H1 (cell line): ENCODE results near the gene SAE1. TPM values are rescaled to one million over a fixed set of nuclear protein-coding genes. Genes with fewer than 3 reads are reported as not detected.
A peak's percentile ranks its signal among the peaks of the same experiment; 100 is the strongest.

Source experiments
- BCL11A ChIP-seq, 2 experiments: IDR thresholded peaks; one replicate each; pipeline ENCODE4 v1.6.1; 2011; ENCODE audit warnings: low read depth in 2 of 2, low read length in 2 of 2, mild to moderate bottlenecking in 2 of 2
- BRCA1 ChIP-seq: IDR thresholded peaks from 2 replicates; pipeline ENCODE4 v1.6.1; 2012; ENCODE audit warnings: low read depth, low read length, improper control_type of control experiment
- CBX8 ChIP-seq: fragments of 300-800, 300-1000 bp; sonication (generic); IDR thresholded peaks from 2 replicates; pipeline ENCODE4 v1.7.1; 2016; ENCODE audit warnings: low read depth, low read length, borderline replicate concordance
- CHD2 ChIP-seq: IDR thresholded peaks from 2 replicates; pipeline ENCODE4 v1.6.1; 2012; ENCODE audit warnings: low read length, improper control_type of control experiment
- CTBP2 ChIP-seq: IDR thresholded peaks from 2 replicates; pipeline ENCODE4 v1.7.0; 2011; ENCODE audit warnings: borderline replicate concordance, mild to moderate bottlenecking, moderate library complexity, mixed read lengths, low read length; ENCODE audit not compliant: insufficient read depth, insufficient read length
- EP300 ChIP-seq, 2 experiments: IDR thresholded peaks; 1 replicate in 1 of 2; 2 replicates in 1 of 2; pipeline ENCODE4 v1.6.1; 2011 to 2012; ENCODE audit warnings: low read depth in 2 of 2, low read length in 2 of 2, mild to moderate bottlenecking in 2 of 2, borderline replicate concordance in 1 of 2, inconsistent platforms in 1 of 2, moderate library complexity in 1 of 2
- FOSL1 ChIP-seq: IDR thresholded peaks from 2 replicates; pipeline ENCODE4 v1.6.1; 2011; ENCODE audit warnings: mild to moderate bottlenecking, low read depth, low read length, moderate library complexity; ENCODE audit not compliant: insufficient read depth
- GTF2F1 ChIP-seq: IDR thresholded peaks from 2 replicates; pipeline ENCODE4 v1.6.1; 2012; ENCODE audit warnings: low read depth, low read length, improper control_type of control experiment, borderline replicate concordance
- HDAC6 ChIP-seq: IDR thresholded peaks from one replicate; pipeline ENCODE4 v1.7.1; 2012; ENCODE audit warnings: low read depth, mild to moderate bottlenecking, inconsistent platforms, low read length, moderate library complexity
- KDM1A ChIP-seq: fragments of 200-600, 300-600 bp; sonication (generic); IDR thresholded peaks from 2 replicates; pipeline ENCODE4 v1.7.1; 2016; ENCODE audit warnings: mild to moderate bottlenecking, low read length, borderline replicate concordance
- NANOG ChIP-seq: IDR thresholded peaks from 2 replicates; pipeline ENCODE4 v1.6.1; 2011; ENCODE audit warnings: low read length, low read depth, mild to moderate bottlenecking, inconsistent platforms; ENCODE audit not compliant: insufficient read depth, poor library complexity, severe bottlenecking
- RFX5 ChIP-seq: IDR thresholded peaks from 2 replicates; pipeline ENCODE4 v1.6.1; 2011; ENCODE audit warnings: low read depth, low read length, improper control_type of control experiment, borderline replicate concordance
- SIN3A ChIP-seq, 2 experiments: IDR thresholded peaks in 1 of 2; conservative IDR thresholded peaks in 1 of 2; 2 replicates each; pipeline ENCODE4 v1.6.1; 2011 to 2012; ENCODE audit warnings: low read length in 2 of 2, improper control_type of control experiment in 1 of 2, low read depth in 1 of 2, mild to moderate bottlenecking in 1 of 2
- SIX5 ChIP-seq: IDR thresholded peaks from 2 replicates; pipeline ENCODE4 v1.6.1; 2011; ENCODE audit warnings: mild to moderate bottlenecking, low read depth, low read length
- SP2 ChIP-seq: IDR thresholded peaks from 2 replicates; pipeline ENCODE4 v1.6.1; 2012; ENCODE audit warnings: mild to moderate bottlenecking, low read length, inconsistent platforms
- SP4 ChIP-seq: IDR thresholded peaks from 2 replicates; pipeline ENCODE4 v1.6.1; 2012; ENCODE audit warnings: low read length, inconsistent platforms
- SUZ12 ChIP-seq: fragments of 200-600 bp; sonication (generic); IDR thresholded peaks from 2 replicates; pipeline ENCODE4 v1.6.1; 2012; ENCODE audit warnings: mild to moderate bottlenecking, inconsistent platforms, low read length, moderate library complexity, mixed read lengths
- TAF7 ChIP-seq: optimal IDR thresholded peaks from 2 replicates; pipeline ENCODE3; 2011; ENCODE audit warnings: low read depth, mild to moderate bottlenecking, inconsistent platforms, low read length, moderate library complexity, borderline replicate concordance
- TEAD4 ChIP-seq: IDR thresholded peaks from 2 replicates; pipeline ENCODE4 v1.6.1; 2012; ENCODE audit warnings: low read depth, low read length, inconsistent platforms, mixed read lengths
- polyA plus RNA-seq, 7 experiments: library from polyadenylated mRNA; depleted of rRNA in 3 of 7; stranded (reverse) in 5 of 7; unstranded in 2 of 7; fragments of >200 nt in 5 of 7; fragments of 200-250 nt in 2 of 7; gene quantifications; 1 replicate in 5 of 7; 2 replicates in 1 of 7; 4 replicates in 1 of 7; pipeline versions ENCODE4 v1.2.1 to v1.2.3, GENCODE V29; 2011 to 2013; ENCODE audit warnings: missing spikeins in 2 of 7, mixed read lengths in 2 of 7
- total RNA-seq: library from RNA; stranded (reverse); fragmentation: NEBNext Ultra II Directional; extraction: Animal tissue kit (Norgen Biotek cat#: 25700); gene quantifications from 2 replicates; pipeline ENCODE4 v1.2.1, GENCODE V29; 2021
- TF ChIP-seq, protein P1 (sequence below): IDR thresholded peaks from 2 replicates; pipeline ENCODE4 v1.6.1; 2011; ENCODE audit warnings: low read depth, mild to moderate bottlenecking, low read length; ENCODE audit not compliant: insufficient read depth
- TF ChIP-seq, protein P2 (sequence below): IDR thresholded peaks from 2 replicates; pipeline ENCODE4 v1.6.1; 2012; ENCODE audit warnings: inconsistent platforms

SAE1 gene
- total and polyA plus RNA-seq, 2 of the 8 experiments (the other 6 are each of a cell fraction or from before 2014, with no cell fraction given), result 213 to 268 TPM

DNA sequence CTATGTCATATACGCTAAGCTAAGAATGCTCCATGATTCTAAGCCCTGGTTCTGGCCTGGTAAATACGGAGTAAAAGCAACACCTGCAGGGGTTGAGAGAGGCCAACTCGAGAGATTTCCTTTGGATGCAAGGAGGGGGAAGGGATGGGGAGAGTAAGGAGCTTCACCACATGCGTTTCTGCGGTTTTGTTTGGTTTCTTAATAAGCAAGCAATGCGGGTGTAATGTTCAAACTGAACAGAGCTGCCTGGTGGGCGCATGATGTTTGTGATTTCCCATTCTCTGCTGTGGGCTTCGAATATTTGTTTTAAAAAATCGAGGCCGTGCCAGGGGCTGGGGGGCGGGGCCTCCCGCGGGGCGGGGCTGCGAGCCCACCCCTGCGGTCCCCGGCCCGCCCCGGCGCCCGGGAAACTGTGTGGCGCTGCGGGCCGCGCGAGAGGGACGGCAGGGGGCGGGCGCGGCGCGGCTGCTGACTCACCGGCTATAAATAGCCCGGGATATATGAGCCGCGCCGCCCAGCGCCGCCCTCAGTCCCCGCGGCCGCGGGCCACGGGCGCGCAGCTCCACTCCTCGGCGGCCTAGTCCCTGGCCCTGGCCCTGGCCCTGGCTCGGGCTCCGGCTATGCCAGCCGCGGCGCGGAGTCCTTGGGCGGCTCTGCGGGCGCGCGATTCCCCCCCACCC is 95.3 kb downstream of the SAE1 start (continued):
- peak; percentile 28 to 61; a peak in 2 of 4 replicates for TF ChIP-seq SIN3A (conservative IDR thresholded peaks at IDR 0.05 in 1 of 2, IDR thresholded peaks at IDR 0.05 in 1 of 2; ENCODE audit: low read depth in 1 of 2, low read length in 2 of 2)
- TF ChIP-seq, protein P1, sequence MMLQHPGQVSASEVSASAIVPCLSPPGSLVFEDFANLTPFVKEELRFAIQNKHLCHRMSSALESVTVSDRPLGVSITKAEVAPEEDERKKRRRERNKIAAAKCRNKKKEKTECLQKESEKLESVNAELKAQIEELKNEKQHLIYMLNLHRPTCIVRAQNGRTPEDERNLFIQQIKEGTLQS, result peak; percentile 79; the same call in 1 of the 2 replicates
- TF ChIP-seq TAF7, result peak; percentile 97
- TF ChIP-seq SUZ12, result no peak
- peak; percentile 74; the same call in 1 of the 2 replicates for TF ChIP-seq FOSL1
- TF ChIP-seq CTBP2, result no peak
- TF ChIP-seq CHD2, result peak; percentile 80
- TF ChIP-seq CBX8, result no peak
- no peak for TF ChIP-seq KDM1A
- peak; percentile 23 for TF ChIP-seq SP4
- TF ChIP-seq BCL11A (IDR thresholded peaks at IDR 0.05; ENCODE audit: low read depth in 2 of 2, low read length in 2 of 2), result no peak
- TF ChIP-seq, protein P2, sequence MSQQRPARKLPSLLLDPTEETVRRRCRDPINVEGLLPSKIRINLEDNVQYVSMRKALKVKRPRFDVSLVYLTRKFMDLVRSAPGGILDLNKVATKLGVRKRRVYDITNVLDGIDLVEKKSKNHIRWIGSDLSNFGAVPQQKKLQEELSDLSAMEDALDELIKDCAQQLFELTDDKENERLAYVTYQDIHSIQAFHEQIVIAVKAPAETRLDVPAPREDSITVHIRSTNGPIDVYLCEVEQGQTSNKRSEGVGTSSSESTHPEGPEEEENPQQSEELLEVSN, result no peak
- TF ChIP-seq NANOG, result no peak
- TF ChIP-seq RFX5, result no peak
- TF ChIP-seq EP300 (IDR thresholded peaks at IDR 0.05; ENCODE audit: borderline replicate concordance in 1 of 2, low read depth in 2 of 2, low read length in 2 of 2), result peak in 1 of 2 experiments; percentile 71; a peak in 2 of 3 replicates
- TF ChIP-seq BRCA1, result peak; percentile 49; the same call in 1 of the 2 replicates
- TF ChIP-seq TEAD4, result no peak
- TF ChIP-seq HDAC6, result no peak
- no peak for TF ChIP-seq SP2
- no peak for TF ChIP-seq SIX5
- peak; percentile 86; the same call in 1 of the 2 replicates for TF ChIP-seq GTF2F1
